ENCODE measurements around the gene OR51A7.

DNA sequence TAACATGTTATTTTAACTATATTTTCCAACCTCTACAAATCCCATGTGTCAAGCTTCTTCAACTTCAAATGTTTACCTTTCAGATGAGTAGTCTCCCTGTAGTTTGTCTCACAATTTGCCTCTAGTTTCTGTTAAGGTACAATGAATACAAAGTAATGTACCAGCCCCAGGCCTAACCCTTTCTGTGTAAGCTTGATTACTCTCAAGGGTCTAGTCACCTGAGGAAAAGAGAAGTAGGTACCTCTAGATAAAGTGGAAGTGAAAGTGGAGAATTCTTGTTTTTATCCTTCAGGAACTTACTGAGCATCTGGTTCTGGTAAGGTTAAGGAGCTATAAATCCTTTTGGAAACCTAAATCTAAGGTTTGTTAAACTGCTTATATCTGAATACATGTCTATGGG, at the start of gene OR51A7:
- no peak for TF ChIP-seq CTCF (IDR thresholded peaks at IDR 0.05)
- TF ChIP-seq POLR2A (IDR thresholded peaks at IDR 0.05), result no peak

Measured in lower leg skin (tissue), 3 donors.